Vagina (tissue), 2 donors: ENCODE measurements around the gene AMFR. TPM values are rescaled to one million over a fixed set of nuclear protein-coding genes. Genes with fewer than 3 reads are reported as not detected.

ENCODE experiments used
- DNase-seq, 2 donors: peaks; one replicate each; pipeline ENCODE4 v3.0.0-alpha.2; 2017; ENCODE audit errors: extremely low spot score in 2 of 2
- H3K27ac ChIP-seq: fragments of 200-600 bp; sonication (generic); one replicate; pipeline ENCODE4 v1.5.1; 2019
- H3K27me3 ChIP-seq: fragments of 200-600 bp; sonication (generic); one replicate; pipeline ENCODE4 v1.5.1; 2019
- H3K36me3 ChIP-seq, 2 donors: fragments of 200-600 bp; sonication (generic); one replicate each; pipeline ENCODE4 v1.5.1; 2017 to 2019
- H3K4me1 ChIP-seq: fragments of 200-600 bp; sonication (generic); one replicate; pipeline ENCODE4 v1.5.1; 2019
- H3K4me3 ChIP-seq, 2 donors: fragments of 200-600 bp; sonication (generic); 1 replicate in 1 of 2; 2 replicates in 1 of 2; pipeline ENCODE4 v1.5.1; 2016 to 2019
- H3K9me3 ChIP-seq: fragments of 200-600 bp; sonication (generic); one replicate; pipeline ENCODE4 v1.5.1; 2019
- CTCF ChIP-seq, 3 experiments: fragments of 450-650 bp in 2 of 3; fragments of 200-600 bp in 1 of 3; sonication (generic) in 1 of 3; IDR thresholded peaks; one replicate each; pipeline ENCODE4 v1.5.1; 2017 to 2019; ENCODE audit warnings: antibody characterized with exemption in 3 of 3, mild to moderate bottlenecking in 2 of 3, moderate library complexity in 2 of 3
- POLR2A ChIP-seq, 2 donors: fragments of 450-650 bp; IDR thresholded peaks; one replicate each; pipeline ENCODE4 v1.6.1; 2017; ENCODE audit warnings: antibody characterized with exemption in 2 of 2, mild to moderate bottlenecking in 2 of 2, moderate library complexity in 2 of 2
- POLR2AphosphoS5 ChIP-seq, 2 donors: sonication (generic); formaldehyde crosslinking; IDR thresholded peaks; one replicate each; pipeline ENCODE4 v1.9.0; 2017; ENCODE audit warnings: antibody characterized with exemption in 2 of 2, mild to moderate bottlenecking in 2 of 2, low read depth in 1 of 2; ENCODE audit not compliant: insufficient read depth in 1 of 2
- intact Hi-C: fragments of 100-400 bp; cut with DNase I; formaldehyde crosslinking; loops from one replicate; pipeline ENCODE4 v1.15.1; 2023
- total RNA-seq: library from RNA; depleted of rRNA; stranded (reverse); fragments of >200 nt; gene quantifications from one replicate; pipeline ENCODE4 v1.2.3, GENCODE V29; 2016

AMFR gene
- total RNA-seq, 1 donor from 2014 or later: 132 TPM

- TF ChIP-seq POLR2AphosphoS5 (IDR thresholded peaks at IDR 0.05; ENCODE audit: insufficient read depth in 1 of 2, low read depth in 1 of 2) (peak; percentile 54 to 58), CTCF (IDR thresholded peaks at IDR 0.05) (peak; percentile 54 to 70 (median 68)), POLR2A (IDR thresholded peaks at IDR 0.05) (no peak)
- Histone ChIP-seq H3K4me1 (peaks cover 18% of the 10 kb centered on the region), H3K27me3 (no peaks in the 10 kb centered on the region), H3K4me3 (peak overlapping the region; percentile 44 to 51), H3K27ac (peak overlapping the region; percentile 80), H3K9me3 (no peaks in the 10 kb centered on the region), H3K36me3 (no peaks in the 10 kb centered on the region)
- intact Hi-C loops: no loop called here
- DNase-seq: no peak
Observed at GRCh38 chr16:56356276-56357240, 68.8 kb downstream of the AMFR start.

GRCh38 chr16:56355786-56356275 lies 69.5 kb downstream of the AMFR start:
- no peaks in the 10 kb centered on the region for H3K9me3 ChIP-seq
- H3K27ac ChIP-seq: peak overlapping the region; percentile 80
- H3K27me3 ChIP-seq: no peaks in the 10 kb centered on the region
- no peak for DNase-seq
- intact Hi-C loops: no loop called here
- H3K4me3 ChIP-seq: peak overlapping the region in 1 of 2 donors; percentile 51
- TF ChIP-seq POLR2A (IDR thresholded peaks at IDR 0.05) (no peak), POLR2AphosphoS5 (IDR thresholded peaks at IDR 0.05; ENCODE audit: insufficient read depth in 1 of 2, low read depth in 1 of 2) (no peak), CTCF (IDR thresholded peaks at IDR 0.05) (no peak)
- H3K36me3 ChIP-seq: no peaks in the 10 kb centered on the region
- peaks cover 18% of the 10 kb centered on the region for H3K4me1 ChIP-seq

- H3K4me3 ChIP-seq: no peak overlapping the region
- no peaks in the 10 kb centered on the region for H3K36me3 ChIP-seq
- DNase-seq: no peak
- no peak for TF ChIP-seq POLR2AphosphoS5 (IDR thresholded peaks at IDR 0.05; ENCODE audit: insufficient read depth in 1 of 2, low read depth in 1 of 2)
- TF ChIP-seq POLR2A (IDR thresholded peaks at IDR 0.05): no peak
- no peak for TF ChIP-seq CTCF (IDR thresholded peaks at IDR 0.05)
- H3K27ac ChIP-seq: no peak overlapping the region
- intact Hi-C loops: no loop called here
- no peaks in the 10 kb centered on the region for H3K27me3 ChIP-seq
- no peaks in the 10 kb centered on the region for H3K9me3 ChIP-seq
- peaks cover 18% of the 10 kb centered on the region for H3K4me1 ChIP-seq
Observed at GRCh38 chr16:56355221-56355620, 70.1 kb downstream of the AMFR start.

- H3K36me3 ChIP-seq: no peaks in the 10 kb centered on the region
- no peaks in the 10 kb centered on the region for H3K9me3 ChIP-seq
- no peak for DNase-seq
Observed at GRCh38 chr16:56354746-56355145, 70.6 kb downstream of the AMFR start.

More at GRCh38 chr16:56354746-56355145, 70.6 kb downstream of the AMFR start:
- H3K4me1 ChIP-seq: peaks cover 18% of the 10 kb centered on the region
- H3K27me3 ChIP-seq: no peaks in the 10 kb centered on the region
- H3K4me3 ChIP-seq: no peak overlapping the region
- intact Hi-C loops: no loop called here
- no peak overlapping the region for H3K27ac ChIP-seq
- TF ChIP-seq POLR2A (IDR thresholded peaks at IDR 0.05): no peak
- no peak for TF ChIP-seq CTCF (IDR thresholded peaks at IDR 0.05)
- no peak for TF ChIP-seq POLR2AphosphoS5 (IDR thresholded peaks at IDR 0.05; ENCODE audit: insufficient read depth in 1 of 2, low read depth in 1 of 2)
